ENCODE measurements around the gene TOR1AIP2.

The TOR1AIP2 gene

GRCh38 chr1:179910934-179911333 is 33.3 kb upstream of the TOR1AIP2 start:
- Histone ChIP-seq H3K4me2 (ENCODE audit: low read length) (no peak overlapping the region), H3K36me3 (ENCODE audit: insufficient read depth, low read length) (peaks cover 45% of the 10 kb centered on the region), H3K4me3 (ENCODE audit: low read length) (no peak overlapping the region), H3K27me3 (ENCODE audit: control insufficient read depth, insufficient read depth, low read length) (no peaks in the 10 kb centered on the region), H3K9me3 (replicated peaks; ENCODE audit: low read length) (no peaks in the 10 kb centered on the region), H3K9ac (ENCODE audit: low read depth, low read length) (no peak overlapping the region), H3K4me1 (ENCODE audit: control insufficient read depth, insufficient read depth, low read length) (no peaks in the 10 kb centered on the region)

- Histone ChIP-seq H3K36me3 (ENCODE audit: insufficient read depth, low read length) (peaks cover 45% of the 10 kb centered on the region), H3K4me1 (ENCODE audit: control insufficient read depth, insufficient read depth, low read length) (peaks cover 3% of the 10 kb centered on the region), H3K9me3 (replicated peaks; ENCODE audit: low read length) (no peaks in the 10 kb centered on the region)
These were observed 12.0 kb upstream of the TOR1AIP2 start for GRCh38 chr1:179889589-179889988.

GRCh38 chr1:179888071-179888470 is 10.5 kb upstream of the TOR1AIP2 start:
- no peak overlapping the region for H3K4me3 ChIP-seq (ENCODE audit: low read length)
- peaks cover 9% of the 10 kb centered on the region for H3K4me1 ChIP-seq (ENCODE audit: control insufficient read depth, insufficient read depth, low read length)
- peaks cover 40% of the 10 kb centered on the region for H3K36me3 ChIP-seq (ENCODE audit: insufficient read depth, low read length)
- H3K4me2 ChIP-seq (ENCODE audit: low read length): no peak overlapping the region
- no peaks in the 10 kb centered on the region for H3K27me3 ChIP-seq (ENCODE audit: control insufficient read depth, insufficient read depth, low read length)
- no peaks in the 10 kb centered on the region for H3K9me3 ChIP-seq (replicated peaks; ENCODE audit: low read length)
- H3K9ac ChIP-seq (ENCODE audit: low read depth, low read length): no peak overlapping the region

More at GRCh38 chr1:179889589-179889988, 12.0 kb upstream of the TOR1AIP2 start:
- no peaks in the 10 kb centered on the region for H3K27me3 ChIP-seq (ENCODE audit: control insufficient read depth, insufficient read depth, low read length)
- no peak overlapping the region for H3K4me3 ChIP-seq (ENCODE audit: low read length)
- no peak overlapping the region for H3K4me2 ChIP-seq (ENCODE audit: low read length)
- no peak overlapping the region for H3K9ac ChIP-seq (ENCODE audit: low read depth, low read length)

GRCh38 chr1:179883745-179884138 is 6.1 kb upstream of the TOR1AIP2 start:
- Histone ChIP-seq H3K4me1 (ENCODE audit: control insufficient read depth, insufficient read depth, low read length) (peaks cover 16% of the 10 kb centered on the region), H3K9me3 (replicated peaks; ENCODE audit: low read length) (no peaks in the 10 kb centered on the region), H3K4me2 (ENCODE audit: low read length) (peak overlapping the region; percentile 93), H3K27me3 (ENCODE audit: control insufficient read depth, insufficient read depth, low read length) (no peaks in the 10 kb centered on the region), H3K4me3 (ENCODE audit: low read length) (peak overlapping the region; percentile 96), H3K9ac (ENCODE audit: low read depth, low read length) (peak overlapping the region; percentile 97), H3K36me3 (ENCODE audit: insufficient read depth, low read length) (peaks cover 23% of the 10 kb centered on the region)

GRCh38 chr1:179883040-179883744 is 5.6 kb upstream of the TOR1AIP2 start:
- no peaks in the 10 kb centered on the region for H3K27me3 ChIP-seq (ENCODE audit: control insufficient read depth, insufficient read depth, low read length)
- peak overlapping the region; percentile 93 for H3K4me2 ChIP-seq (ENCODE audit: low read length)
- H3K4me3 ChIP-seq (ENCODE audit: low read length): peak overlapping the region; percentile 96
- H3K9ac ChIP-seq (ENCODE audit: low read depth, low read length): peak overlapping the region; percentile 97
- no peaks in the 10 kb centered on the region for H3K9me3 ChIP-seq (replicated peaks; ENCODE audit: low read length)
- H3K36me3 ChIP-seq (ENCODE audit: insufficient read depth, low read length): peaks cover 20% of the 10 kb centered on the region
- H3K4me1 ChIP-seq (ENCODE audit: control insufficient read depth, insufficient read depth, low read length): peaks cover 16% of the 10 kb centered on the region

GRCh38 chr1:179882253-179883039 is 4.8 kb upstream of the TOR1AIP2 start, which contains the start of gene TOR1AIP1:
TSS of gene TOR1AIP1 (plus strand) at chr1:179882285. CDS start at chr1:179882503, 218 bp downstream.
- peaks cover 12% of the 10 kb centered on the region for H3K36me3 ChIP-seq (ENCODE audit: insufficient read depth, low read length)
- peak within 1 kb of the TSS; percentile 97 for H3K9ac ChIP-seq (ENCODE audit: low read depth, low read length)
- no peaks in the 10 kb centered on the region for H3K9me3 ChIP-seq (replicated peaks; ENCODE audit: low read length)
- peak within 1 kb of the TSS; percentile 93 for H3K4me2 ChIP-seq (ENCODE audit: low read length)
- peaks cover 20% of the 10 kb centered on the region for H3K4me1 ChIP-seq (ENCODE audit: control insufficient read depth, insufficient read depth, low read length)
- H3K4me3 ChIP-seq (ENCODE audit: low read length): peak within 1 kb of the TSS; percentile 96
- no peaks in the 10 kb centered on the region for H3K27me3 ChIP-seq (ENCODE audit: control insufficient read depth, insufficient read depth, low read length)

GRCh38 chr1:179881642-179882252 is 4.1 kb upstream of the TOR1AIP2 start:
- Histone ChIP-seq H3K9ac (ENCODE audit: low read depth, low read length) (peak overlapping the region; percentile 97), H3K9me3 (replicated peaks; ENCODE audit: low read length) (no peaks in the 10 kb centered on the region), H3K4me3 (ENCODE audit: low read length) (peak overlapping the region; percentile 96), H3K27me3 (ENCODE audit: control insufficient read depth, insufficient read depth, low read length) (no peaks in the 10 kb centered on the region), H3K4me2 (ENCODE audit: low read length) (peak overlapping the region; percentile 81), H3K36me3 (ENCODE audit: insufficient read depth, low read length) (peaks cover 11% of the 10 kb centered on the region), H3K4me1 (ENCODE audit: control insufficient read depth, insufficient read depth, low read length) (peaks cover 20% of the 10 kb centered on the region)

- Histone ChIP-seq H3K4me3 (ENCODE audit: low read length) (no peak overlapping the region), H3K4me2 (ENCODE audit: low read length) (no peak overlapping the region), H3K9ac (ENCODE audit: low read depth, low read length) (no peak overlapping the region), H3K9me3 (replicated peaks; ENCODE audit: low read length) (no peaks in the 10 kb centered on the region), H3K4me1 (ENCODE audit: control insufficient read depth, insufficient read depth, low read length) (peaks cover 26% of the 10 kb centered on the region), H3K36me3 (ENCODE audit: insufficient read depth, low read length) (peaks cover 6% of the 10 kb centered on the region), H3K27me3 (ENCODE audit: control insufficient read depth, insufficient read depth, low read length) (no peaks in the 10 kb centered on the region)
These were observed 2.2 kb upstream of the TOR1AIP2 start for GRCh38 chr1:179879797-179880196.

- Histone ChIP-seq H3K4me1 (ENCODE audit: control insufficient read depth, insufficient read depth, low read length) (peaks cover 14% of the 10 kb centered on the region), H3K4me3 (ENCODE audit: low read length) (peak overlapping the region; percentile 77), H3K36me3 (ENCODE audit: insufficient read depth, low read length) (peaks cover 24% of the 10 kb centered on the region), H3K27me3 (ENCODE audit: control insufficient read depth, insufficient read depth, low read length) (no peaks in the 10 kb centered on the region), H3K9ac (ENCODE audit: low read depth, low read length) (peak overlapping the region; percentile 84), H3K4me2 (ENCODE audit: low read length) (peak overlapping the region; percentile 88), H3K9me3 (replicated peaks; ENCODE audit: low read length) (no peaks in the 10 kb centered on the region)
These were observed 1.3 kb downstream of the TOR1AIP2 start for GRCh38 chr1:179876300-179876715.

GRCh38 chr1:179875596-179876299 is 1.9 kb downstream of the TOR1AIP2 start:
- H3K36me3 ChIP-seq (ENCODE audit: insufficient read depth, low read length): peaks cover 25% of the 10 kb centered on the region
- no peaks in the 10 kb centered on the region for H3K27me3 ChIP-seq (ENCODE audit: control insufficient read depth, insufficient read depth, low read length)
- peaks cover 10% of the 10 kb centered on the region for H3K4me1 ChIP-seq (ENCODE audit: control insufficient read depth, insufficient read depth, low read length)
- peak overlapping the region; percentile 88 for H3K4me2 ChIP-seq (ENCODE audit: low read length)
- H3K9me3 ChIP-seq (replicated peaks; ENCODE audit: low read length): no peaks in the 10 kb centered on the region
- H3K4me3 ChIP-seq (ENCODE audit: low read length): peak overlapping the region; percentile 77
- peak overlapping the region; percentile 84 for H3K9ac ChIP-seq (ENCODE audit: low read depth, low read length)

GRCh38 chr1:179873438-179873851 is 4.2 kb downstream of the TOR1AIP2 start:
- H3K4me2 ChIP-seq (ENCODE audit: low read length): no peak overlapping the region
- no peak overlapping the region for H3K9ac ChIP-seq (ENCODE audit: low read depth, low read length)
- no peaks in the 10 kb centered on the region for H3K27me3 ChIP-seq (ENCODE audit: control insufficient read depth, insufficient read depth, low read length)
- H3K4me3 ChIP-seq (ENCODE audit: low read length): no peak overlapping the region
- H3K9me3 ChIP-seq (replicated peaks; ENCODE audit: low read length): no peaks in the 10 kb centered on the region
- H3K4me1 ChIP-seq (ENCODE audit: control insufficient read depth, insufficient read depth, low read length): peaks cover 10% of the 10 kb centered on the region
- peaks cover 30% of the 10 kb centered on the region for H3K36me3 ChIP-seq (ENCODE audit: insufficient read depth, low read length)

All from skeletal muscle satellite cell (primary cell).